Measurements from ENCODE around the gene PCDHGB2. TPM values are rescaled to one million over a fixed set of nuclear protein-coding genes. Genes with fewer than 3 reads are reported as not detected.
"Not testable (repeated sequence)": the region's sequence is repeated elsewhere in the genome, so short reads cannot be mapped to it uniquely, and the experiment has no call there.

The PCDHGB2 gene
- total RNA-seq, 1 donor from 2014 or later: 0.59 TPM

DNA sequence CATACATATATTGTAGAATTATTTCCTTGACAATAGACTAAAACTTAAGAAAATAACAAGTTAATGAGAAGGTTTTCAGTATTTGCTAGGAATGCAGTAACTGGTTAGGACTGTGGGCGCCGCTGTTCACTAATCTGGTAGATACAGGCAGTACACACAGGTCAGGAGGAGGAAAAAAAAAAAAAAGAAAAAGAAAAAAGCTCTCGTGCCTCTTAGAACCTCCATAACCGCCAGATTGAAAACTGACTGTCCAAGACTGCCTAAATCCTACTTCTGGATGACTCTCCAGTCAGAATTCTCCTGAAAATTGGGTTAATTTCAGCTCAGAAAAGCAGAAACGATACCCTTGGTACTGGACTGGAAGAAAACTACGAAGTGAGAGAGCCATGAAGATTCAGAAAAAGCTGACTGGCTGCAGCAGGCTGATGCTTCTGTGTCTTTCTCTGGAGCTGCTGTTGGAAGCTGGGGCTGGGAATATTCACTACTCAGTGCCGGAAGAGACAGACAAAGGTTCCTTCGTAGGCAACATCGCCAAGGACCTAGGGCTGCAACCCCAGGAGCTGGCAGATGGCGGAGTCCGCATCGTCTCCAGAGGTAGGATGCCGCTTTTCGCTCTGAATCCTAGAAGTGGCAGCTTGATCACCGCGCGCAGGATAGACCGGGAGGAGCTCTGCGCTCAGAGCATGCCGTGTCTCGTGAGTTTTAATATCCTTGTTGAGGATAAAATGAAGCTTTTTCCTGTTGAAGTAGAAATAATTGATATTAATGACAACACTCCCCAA lies 29.3 kb upstream of the PCDHGB2 start, which contains the start of gene PCDHGA1:
TSS of gene PCDHGA1 (plus strand) at position 216 of the 782 bp plus-strand sequence.
- no peaks in the 10 kb centered on the region for H3K4me1 Mint-ChIP-seq (ENCODE audit: unreplicated experiment)
- peaks cover 30% of the 10 kb centered on the region for H3K9me3 Mint-ChIP-seq (ENCODE audit: unreplicated experiment)
- H3K27me3 Mint-ChIP-seq (ENCODE audit: unreplicated experiment): peaks cover 1% of the 10 kb centered on the region
- TF ChIP-seq, protein P1, sequence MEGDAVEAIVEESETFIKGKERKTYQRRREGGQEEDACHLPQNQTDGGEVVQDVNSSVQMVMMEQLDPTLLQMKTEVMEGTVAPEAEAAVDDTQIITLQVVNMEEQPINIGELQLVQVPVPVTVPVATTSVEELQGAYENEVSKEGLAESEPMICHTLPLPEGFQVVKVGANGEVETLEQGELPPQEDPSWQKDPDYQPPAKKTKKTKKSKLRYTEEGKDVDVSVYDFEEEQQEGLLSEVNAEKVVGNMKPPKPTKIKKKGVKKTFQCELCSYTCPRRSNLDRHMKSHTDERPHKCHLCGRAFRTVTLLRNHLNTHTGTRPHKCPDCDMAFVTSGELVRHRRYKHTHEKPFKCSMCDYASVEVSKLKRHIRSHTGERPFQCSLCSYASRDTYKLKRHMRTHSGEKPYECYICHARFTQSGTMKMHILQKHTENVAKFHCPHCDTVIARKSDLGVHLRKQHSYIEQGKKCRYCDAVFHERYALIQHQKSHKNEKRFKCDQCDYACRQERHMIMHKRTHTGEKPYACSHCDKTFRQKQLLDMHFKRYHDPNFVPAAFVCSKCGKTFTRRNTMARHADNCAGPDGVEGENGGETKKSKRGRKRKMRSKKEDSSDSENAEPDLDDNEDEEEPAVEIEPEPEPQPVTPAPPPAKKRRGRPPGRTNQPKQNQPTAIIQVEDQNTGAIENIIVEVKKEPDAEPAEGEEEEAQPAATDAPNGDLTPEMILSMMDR (IDR thresholded peaks at IDR 0.05): no peak
- no peak within 1 kb of the TSS for H3K4me3 Mint-ChIP-seq (ENCODE audit: unreplicated experiment)
- DNase-seq (ENCODE audit: extremely low spot score, unreplicated experiment): no peak
- no peaks in the 10 kb centered on the region for H3K36me3 Mint-ChIP-seq (ENCODE audit: unreplicated experiment)
- H3K27ac Mint-ChIP-seq (ENCODE audit: unreplicated experiment): no peak within 1 kb of the TSS

DNA sequence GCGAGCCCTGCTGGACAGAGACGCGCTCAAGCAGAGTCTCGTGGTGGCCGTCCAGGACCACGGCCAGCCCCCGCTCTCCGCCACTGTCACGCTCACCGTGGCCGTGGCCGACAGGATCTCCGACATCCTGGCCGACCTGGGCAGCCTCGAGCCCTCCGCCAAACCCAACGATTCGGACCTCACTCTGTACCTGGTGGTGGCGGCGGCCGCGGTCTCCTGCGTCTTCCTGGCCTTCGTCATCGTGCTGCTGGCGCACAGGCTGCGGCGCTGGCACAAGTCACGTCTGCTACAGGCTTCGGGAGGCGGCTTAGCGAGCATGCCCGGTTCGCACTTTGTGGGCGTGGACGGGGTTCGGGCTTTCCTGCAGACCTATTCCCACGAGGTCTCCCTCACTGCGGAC lies 27.2 kb upstream of the PCDHGB2 start:
- not testable (repeated sequence) for H3K27ac Mint-ChIP-seq (ENCODE audit: unreplicated experiment); H3K4me3 Mint-ChIP-seq (ENCODE audit: unreplicated experiment); H3K36me3 Mint-ChIP-seq (ENCODE audit: unreplicated experiment); H3K27me3 Mint-ChIP-seq (ENCODE audit: unreplicated experiment); H3K4me1 Mint-ChIP-seq (ENCODE audit: unreplicated experiment); DNase-seq (ENCODE audit: extremely low spot score, unreplicated experiment)
- H3K9me3 Mint-ChIP-seq (ENCODE audit: unreplicated experiment): peaks cover 42% of the 10 kb centered on the region

DNA sequence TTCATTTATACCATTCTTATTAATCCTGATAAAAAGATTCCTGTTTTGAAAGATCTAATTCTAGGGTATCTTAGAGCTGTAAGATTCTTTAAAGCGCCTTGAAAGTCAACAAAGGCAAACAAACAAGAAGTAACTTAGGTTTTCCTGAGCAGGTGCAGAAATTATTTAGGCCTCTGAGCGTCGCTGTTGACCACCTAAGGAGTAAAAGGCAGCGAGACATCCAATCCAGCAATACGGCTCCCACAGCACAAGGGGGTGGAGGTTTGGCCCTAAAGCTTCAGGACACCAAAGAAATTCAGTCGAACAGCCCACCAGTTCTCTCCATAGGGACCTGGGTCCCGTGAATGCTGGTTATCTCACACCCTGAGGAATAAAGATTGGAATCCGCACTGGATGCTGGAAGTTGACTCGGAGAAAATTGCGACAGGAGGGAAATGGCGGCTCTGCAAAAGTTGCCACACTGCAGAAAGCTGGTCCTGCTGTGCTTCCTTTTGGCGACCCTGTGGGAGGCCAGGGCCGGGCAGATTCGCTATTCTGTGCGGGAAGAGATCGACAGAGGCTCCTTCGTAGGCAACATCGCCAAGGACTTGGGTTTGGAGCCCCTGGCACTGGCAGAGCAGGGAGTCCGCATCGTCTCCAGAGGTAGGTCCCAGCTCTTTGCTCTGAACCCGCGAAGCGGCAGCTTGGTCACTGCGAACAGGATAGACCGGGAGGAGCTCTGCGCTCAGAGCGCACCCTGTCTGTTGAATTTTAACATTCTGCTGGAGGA lies 21.1 kb upstream of the PCDHGB2 start, which contains the start of gene PCDHGA2:
TSS of gene PCDHGA2 (plus strand) at position 223 of the 769 bp plus-strand sequence.
- H3K4me1 Mint-ChIP-seq (ENCODE audit: unreplicated experiment): no peaks in the 10 kb centered on the region
- DNase-seq (ENCODE audit: extremely low spot score, unreplicated experiment): no peak
- no peak within 1 kb of the TSS for H3K4me3 Mint-ChIP-seq (ENCODE audit: unreplicated experiment)
- no peak within 1 kb of the TSS for H3K27ac Mint-ChIP-seq (ENCODE audit: unreplicated experiment)
- TF ChIP-seq, protein P1 (IDR thresholded peaks at IDR 0.05): no peak
- peaks cover 51% of the 10 kb centered on the region for H3K9me3 Mint-ChIP-seq (ENCODE audit: unreplicated experiment)
- H3K27me3 Mint-ChIP-seq (ENCODE audit: unreplicated experiment): peaks cover 2% of the 10 kb centered on the region
- no peaks in the 10 kb centered on the region for H3K36me3 Mint-ChIP-seq (ENCODE audit: unreplicated experiment)

DNA sequence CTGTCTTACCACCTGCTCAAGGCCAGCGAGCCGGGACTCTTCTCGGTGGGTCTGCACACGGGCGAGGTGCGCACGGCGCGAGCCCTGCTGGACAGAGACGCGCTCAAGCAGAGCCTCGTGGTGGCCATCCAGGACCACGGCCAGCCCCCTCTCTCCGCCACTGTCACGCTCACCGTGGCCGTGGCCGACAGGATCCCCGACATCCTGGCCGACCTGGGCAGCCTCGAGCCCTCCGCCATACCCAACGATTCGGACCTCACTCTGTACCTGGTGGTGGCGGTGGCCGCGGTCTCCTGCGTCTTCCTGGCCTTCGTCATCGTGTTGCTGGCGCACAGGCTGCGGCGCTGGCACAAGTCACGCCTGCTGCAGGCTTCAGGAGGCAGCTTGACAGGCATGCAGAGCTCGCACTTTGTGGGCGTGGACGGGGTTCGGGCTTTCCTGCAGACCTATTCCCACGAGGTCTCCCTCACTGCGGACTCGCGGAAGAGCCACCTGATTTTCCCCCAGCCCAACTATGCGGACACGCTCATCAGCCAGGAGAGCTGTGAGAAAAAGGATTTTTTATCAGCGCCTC lies 18.9 kb upstream of the PCDHGB2 start:
- H3K4me1 Mint-ChIP-seq (ENCODE audit: unreplicated experiment); DNase-seq (ENCODE audit: extremely low spot score, unreplicated experiment); H3K4me3 Mint-ChIP-seq (ENCODE audit: unreplicated experiment); H3K27me3 Mint-ChIP-seq (ENCODE audit: unreplicated experiment); H3K36me3 Mint-ChIP-seq (ENCODE audit: unreplicated experiment); H3K27ac Mint-ChIP-seq (ENCODE audit: unreplicated experiment): not testable (repeated sequence)
- peaks cover 44% of the 10 kb centered on the region for H3K9me3 Mint-ChIP-seq (ENCODE audit: unreplicated experiment)

DNA sequence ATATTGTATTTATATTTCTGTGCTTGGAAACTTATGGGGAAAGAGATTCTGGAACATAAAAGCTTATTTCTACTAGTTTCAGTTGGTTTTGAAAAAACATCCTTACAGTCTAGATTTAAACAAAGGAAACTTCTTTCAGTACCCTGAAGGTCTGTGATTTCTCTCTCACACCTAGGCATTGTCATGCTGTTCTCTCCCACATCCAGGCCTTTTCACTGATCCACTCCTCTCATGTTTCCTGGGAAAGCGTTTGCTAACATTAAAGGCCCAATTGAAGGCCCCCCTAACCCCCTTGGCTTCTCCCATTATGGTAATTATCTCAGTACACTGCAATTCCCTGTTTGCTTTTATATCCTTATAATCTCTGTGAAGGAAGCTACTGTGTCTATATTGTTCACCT lies 17.0 kb upstream of the PCDHGB2 start:
- H3K4me1 Mint-ChIP-seq (ENCODE audit: unreplicated experiment): no peaks in the 10 kb centered on the region
- peaks cover 38% of the 10 kb centered on the region for H3K9me3 Mint-ChIP-seq (ENCODE audit: unreplicated experiment)
- H3K4me3 Mint-ChIP-seq (ENCODE audit: unreplicated experiment): no peak overlapping the region
- H3K27me3 Mint-ChIP-seq (ENCODE audit: unreplicated experiment): no peaks in the 10 kb centered on the region
- TF ChIP-seq, protein P1 (IDR thresholded peaks at IDR 0.05): no peak
- H3K27ac Mint-ChIP-seq (ENCODE audit: unreplicated experiment): no peak overlapping the region
- H3K36me3 Mint-ChIP-seq (ENCODE audit: unreplicated experiment): no peaks in the 10 kb centered on the region
- no peak for DNase-seq (ENCODE audit: extremely low spot score, unreplicated experiment)
